Ishikawa (cell line): ENCODE measurements around the gene TCFL5.

Experiments used
- CREB1 ChIP-seq: IDR thresholded peaks from 2 replicates; pipeline ENCODE4 v1.6.1; 2012; ENCODE audit warnings: low read depth
- EP300 ChIP-seq: IDR thresholded peaks from 2 replicates; pipeline ENCODE4 v1.6.1; 2012; ENCODE audit warnings: borderline replicate concordance
- YY1 ChIP-seq: IDR thresholded peaks from 2 replicates; pipeline ENCODE4 v1.6.1; 2012; ENCODE audit warnings: low read depth

- TF ChIP-seq EP300 (no peak), YY1 (no peak), CREB1 (no peak)
These were observed 1.2 kb downstream of the TCFL5 start for GRCh38 chr20:62860391-62860923.
